Stimulated activated CD4-positive, alpha-beta T cell treated with anti-CD3 and anti-CD28 coated beads, Interleukin-4, amount 100 ng/mL, for 24 hours (primary cell): ENCODE data around the gene UXS1.

Experiments
- DNase-seq: peaks from one replicate; pipeline ENCODE4 v3.0.0-alpha.2; 2020

UXS1 gene

DNA sequence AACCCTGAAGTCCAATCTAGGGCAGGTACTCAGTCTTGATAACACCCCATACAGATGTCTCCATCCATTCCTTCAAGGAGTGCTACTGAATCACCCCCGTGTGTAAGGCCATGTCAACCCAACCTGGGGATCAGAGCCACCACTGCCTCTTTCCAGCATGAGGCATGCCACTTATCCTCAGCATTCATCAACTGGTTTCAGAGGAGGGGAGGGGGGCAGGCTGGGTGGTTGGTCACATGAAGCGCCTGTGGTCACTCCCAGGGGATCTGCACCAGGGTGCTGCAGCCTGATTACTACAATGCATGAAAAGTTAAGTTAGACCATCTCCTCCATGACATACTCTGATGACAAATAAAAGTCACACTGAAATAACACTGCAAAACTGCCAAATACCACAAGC lies 65.0 kb downstream of the UXS1 start:
- DNase-seq: no peak

DNA sequence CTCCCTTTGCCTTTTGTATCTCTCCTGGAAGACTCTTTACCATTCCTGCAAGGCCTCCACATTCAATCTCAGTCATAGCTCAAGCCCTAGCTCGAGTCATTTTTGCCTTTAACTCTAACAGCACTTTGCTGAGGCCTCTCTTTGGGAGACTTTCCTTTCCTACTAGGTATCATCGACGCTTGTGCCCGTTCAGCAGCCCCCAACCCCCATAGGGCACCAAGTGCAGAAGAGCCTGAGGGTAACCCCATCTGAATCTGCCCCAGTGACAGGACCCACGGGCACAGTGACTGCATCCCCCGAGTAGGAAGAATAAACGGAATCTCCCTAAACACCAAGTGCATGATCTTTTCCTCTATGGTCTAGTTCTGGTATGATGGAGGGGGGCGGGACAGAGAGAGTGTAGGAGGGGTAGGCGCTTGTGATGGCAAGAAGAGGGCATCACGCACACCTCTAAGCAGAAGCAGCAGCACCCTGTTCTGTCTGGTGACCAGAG lies 66.3 kb downstream of the UXS1 start:
- no peak for DNase-seq

DNA sequence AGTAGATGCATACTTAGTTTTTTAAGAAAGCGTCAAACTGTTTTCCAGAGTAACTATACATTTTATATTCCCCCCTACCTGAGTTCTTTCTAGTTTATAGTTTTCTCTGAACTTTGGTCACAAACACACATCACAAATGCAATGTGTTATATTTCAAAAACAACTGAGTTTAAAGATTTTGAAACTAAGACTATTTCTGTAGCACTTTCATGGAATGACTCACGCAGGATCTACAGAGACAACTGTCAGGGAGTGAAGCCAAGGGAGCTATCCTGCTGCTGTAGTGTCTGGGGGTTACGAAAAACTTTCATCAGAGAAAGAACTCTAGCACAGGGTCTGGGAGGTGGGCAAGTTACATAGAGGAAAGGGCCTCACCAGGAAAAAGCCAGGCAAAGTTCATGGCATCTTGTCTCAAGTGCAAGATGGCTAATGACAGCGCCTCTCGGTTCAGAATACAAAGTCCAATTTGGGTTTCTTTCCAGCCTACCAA lies 66.8 kb downstream of the UXS1 start:
- DNase-seq: no peak

DNA sequence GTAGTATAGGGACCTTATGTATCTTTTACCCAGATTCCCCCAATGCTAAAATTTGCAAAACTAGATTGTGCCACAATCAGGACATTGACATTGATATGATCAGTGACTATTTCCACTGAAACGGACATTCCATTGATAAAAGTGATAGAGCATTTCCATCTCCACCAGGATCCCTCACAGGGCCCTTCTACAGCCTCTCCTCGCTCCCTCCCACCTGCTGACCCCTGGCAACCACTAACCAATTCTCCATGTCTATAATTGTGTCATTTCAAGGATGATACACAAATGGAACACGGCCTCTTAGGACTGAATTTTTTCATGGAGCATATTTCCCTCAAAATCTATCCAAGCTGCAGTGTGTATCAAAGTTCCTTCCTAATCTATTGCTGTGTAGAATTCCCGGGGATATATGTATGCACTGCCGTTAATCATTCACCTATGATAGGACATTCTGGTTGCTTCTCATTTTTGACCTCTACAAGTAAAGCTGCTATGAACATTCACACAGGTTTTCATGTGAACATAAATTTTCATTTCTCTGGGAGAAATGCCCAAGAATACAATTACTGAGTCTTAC lies 67.3 kb downstream of the UXS1 start:
- DNase-seq: no peak

DNA sequence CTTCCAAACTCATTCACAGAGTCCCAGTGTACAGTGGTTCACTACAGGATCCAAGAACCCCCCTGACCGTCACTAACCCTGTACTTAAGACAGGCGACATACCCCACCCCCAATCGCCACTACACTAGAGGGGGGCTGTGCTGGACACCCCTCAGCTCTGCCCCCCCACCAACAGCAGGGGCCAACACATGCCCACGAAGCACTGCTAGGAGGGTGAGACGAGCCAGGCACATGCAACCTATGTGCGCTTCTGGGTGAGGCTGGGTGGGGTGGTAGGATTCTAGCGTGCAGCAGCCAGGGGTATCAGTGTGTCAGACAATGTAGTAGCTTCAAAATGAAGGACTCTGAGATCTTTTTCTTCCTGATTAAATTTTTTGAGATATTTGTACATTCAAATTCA lies 67.8 kb downstream of the UXS1 start:
- no peak for DNase-seq

DNA sequence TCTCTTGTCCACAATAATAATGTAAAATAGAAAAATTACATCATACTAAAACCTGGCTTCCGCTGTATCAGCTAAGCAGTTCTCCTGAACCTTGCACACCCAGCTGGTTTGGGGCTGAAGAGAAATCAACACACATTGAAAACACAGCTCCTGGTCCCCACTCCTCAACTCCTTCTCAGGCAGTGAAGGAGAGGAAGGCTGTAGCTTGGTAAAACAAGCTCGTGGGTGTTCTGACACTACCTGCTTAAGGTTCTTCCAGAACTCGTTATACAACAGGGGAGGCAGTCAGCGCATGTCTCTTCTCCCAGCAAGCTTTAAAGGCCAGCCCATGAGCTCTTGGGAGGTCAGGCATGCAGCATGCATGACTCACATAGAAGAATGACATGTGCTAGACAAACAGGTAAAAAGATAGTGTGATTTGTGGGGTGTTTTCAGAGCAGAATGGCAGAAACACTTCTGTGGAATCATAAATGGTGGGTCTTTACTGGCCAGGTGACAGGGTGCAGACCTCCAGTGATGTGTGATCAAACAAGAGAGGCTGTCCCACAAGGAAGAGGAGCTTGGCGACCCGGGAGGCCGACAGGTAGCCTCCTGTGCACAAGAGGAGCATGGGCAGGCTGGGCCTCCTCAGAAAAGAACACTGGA lies 69.1 kb downstream of the UXS1 start:
- DNase-seq: no peak

DNA sequence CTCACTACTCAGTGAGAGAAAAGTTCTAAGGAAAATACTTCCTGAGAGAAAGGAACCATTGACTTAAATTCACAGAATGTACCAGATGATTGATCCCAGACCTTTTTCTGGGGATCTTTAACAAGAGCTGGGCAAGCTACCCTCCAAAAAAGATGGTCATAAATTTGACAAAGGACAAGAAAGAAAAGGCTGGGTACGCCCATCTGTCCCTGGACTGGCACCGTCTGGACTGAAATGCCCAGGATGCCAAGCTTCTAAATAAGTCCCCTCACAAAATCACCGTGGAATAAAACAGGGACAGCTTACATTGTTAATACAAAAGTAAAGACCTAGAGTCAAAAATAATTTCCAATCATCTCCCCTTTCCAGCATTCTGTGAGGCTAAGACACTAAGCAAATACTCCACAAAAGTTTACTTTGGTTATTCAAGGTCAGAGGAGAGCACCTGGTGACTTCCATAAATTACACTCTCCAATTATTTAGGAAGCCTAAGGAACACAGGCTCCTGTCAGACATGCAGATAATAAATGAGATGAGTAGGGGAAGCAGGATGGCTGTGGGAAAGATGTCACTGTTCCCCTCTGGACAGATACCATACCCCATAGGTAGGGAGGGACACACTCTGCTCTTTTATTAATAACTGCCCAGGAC lies 69.9 kb downstream of the UXS1 start:
- DNase-seq: no peak

DNA sequence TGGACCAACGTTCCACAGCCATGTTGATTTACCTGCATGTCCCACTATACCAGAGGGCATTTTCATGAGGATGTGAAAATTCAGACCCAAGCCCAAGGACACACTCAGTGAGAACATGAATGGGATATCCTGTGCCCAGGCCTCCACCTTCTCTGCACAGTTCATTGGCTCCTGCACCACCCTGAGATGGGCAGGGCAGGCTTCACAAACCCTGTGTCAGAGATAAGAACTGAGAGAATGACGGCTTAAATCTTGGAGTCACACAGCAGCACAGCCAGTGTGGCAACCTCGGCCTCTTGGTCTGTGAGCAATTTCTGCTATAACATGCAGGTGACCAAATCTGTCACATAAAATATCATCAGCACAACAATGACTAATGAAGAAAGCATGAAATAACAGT lies 71.9 kb downstream of the UXS1 start:
- no peak for DNase-seq

DNA sequence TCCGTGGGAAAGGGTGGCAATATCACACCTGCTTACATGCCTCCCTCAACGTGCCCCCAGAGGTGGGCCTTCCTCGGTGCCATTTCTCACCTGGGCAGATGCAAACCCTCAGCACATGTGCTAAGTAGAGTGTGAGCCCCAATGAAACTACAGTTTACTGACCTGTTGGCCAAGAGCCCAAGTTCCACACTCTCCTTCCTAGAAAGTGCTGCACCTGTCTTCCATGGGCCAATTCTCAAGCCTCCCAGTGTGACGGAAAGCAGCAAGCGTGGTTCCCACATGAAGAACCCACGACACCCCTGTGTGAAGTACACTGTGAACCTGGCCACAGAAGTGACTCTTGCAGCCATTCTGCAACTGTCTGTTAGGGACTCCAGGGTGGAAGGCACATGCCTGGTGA lies 73.7 kb downstream of the UXS1 start:
- no peak for DNase-seq

DNA sequence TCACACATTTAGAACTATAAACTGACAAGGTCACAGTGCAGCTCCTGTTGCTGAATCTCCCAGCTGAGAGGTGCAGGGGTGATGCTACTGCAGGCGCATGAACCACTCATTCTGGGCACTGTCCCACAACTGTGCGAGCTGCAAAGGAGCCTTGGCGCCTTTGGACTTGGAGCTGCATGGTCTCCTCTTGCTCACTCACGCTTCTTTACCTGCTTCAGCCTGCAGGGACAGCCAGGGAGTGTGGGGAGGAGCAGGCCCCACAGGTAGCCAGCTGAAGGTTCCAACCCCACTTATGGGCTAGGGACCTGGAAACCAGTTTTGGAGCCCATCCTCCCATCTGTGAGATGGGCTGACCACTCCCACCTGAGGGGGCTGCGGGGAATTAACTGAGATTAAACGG lies 75.0 kb downstream of the UXS1 start:
- DNase-seq: no peak

DNA sequence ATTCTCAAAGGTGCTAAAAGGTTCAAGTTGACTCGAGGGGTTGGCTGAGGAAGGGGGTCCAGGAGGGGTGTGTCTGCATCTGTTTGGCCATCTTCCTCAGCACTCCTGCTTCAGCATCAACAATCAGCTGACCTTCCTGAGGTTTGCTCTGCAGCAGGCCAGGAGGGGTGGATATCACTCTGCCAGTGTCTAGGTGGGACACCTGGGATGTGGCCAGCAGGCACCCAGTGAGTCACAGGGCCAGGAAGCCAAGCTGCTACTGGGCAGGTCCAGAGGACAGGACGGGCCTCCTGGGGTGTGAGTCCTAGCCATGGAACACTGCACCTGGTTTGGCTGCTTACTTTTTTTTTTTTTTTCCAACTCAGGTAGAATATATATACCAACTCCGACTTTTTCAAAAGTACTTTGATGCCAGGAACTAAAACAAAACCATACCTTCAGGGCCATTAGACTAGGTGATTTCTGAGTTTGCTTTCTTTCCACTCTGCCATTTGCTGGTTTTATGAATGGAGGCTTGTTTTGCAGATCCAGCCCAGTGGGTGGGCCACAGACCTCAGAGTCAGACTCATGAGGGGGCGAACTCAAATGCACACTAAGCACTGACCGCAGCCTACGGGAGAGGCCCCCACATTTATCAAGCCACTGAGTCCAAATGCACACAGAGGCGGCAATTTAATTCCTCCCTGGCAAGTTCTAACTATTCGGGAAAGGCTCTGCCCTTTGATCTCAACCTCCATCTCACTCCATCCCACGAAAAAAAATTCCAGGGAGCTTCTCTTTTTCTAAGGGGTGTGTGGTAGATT lies 76.0 kb downstream of the UXS1 start:
- DNase-seq: no peak

DNA sequence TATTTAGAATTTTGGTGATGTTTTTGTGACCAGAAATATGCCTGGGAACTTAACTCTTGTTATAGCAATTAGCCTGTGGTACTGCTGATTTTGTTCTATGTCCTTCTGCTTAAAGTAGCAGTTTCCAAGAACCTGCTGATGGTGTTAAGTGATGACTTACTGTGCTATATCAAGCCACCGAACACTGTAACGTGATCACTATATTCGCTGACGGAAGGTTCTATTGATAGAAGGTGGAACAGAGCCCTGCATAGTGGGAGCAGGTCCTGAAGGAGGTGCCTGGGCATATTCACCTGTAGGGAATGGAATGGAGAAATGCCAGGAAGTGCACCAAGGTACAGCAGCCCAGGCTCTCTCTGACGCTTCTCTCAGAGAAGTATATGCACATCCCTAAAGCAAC lies 76.8 kb downstream of the UXS1 start:
- no peak for DNase-seq

DNA sequence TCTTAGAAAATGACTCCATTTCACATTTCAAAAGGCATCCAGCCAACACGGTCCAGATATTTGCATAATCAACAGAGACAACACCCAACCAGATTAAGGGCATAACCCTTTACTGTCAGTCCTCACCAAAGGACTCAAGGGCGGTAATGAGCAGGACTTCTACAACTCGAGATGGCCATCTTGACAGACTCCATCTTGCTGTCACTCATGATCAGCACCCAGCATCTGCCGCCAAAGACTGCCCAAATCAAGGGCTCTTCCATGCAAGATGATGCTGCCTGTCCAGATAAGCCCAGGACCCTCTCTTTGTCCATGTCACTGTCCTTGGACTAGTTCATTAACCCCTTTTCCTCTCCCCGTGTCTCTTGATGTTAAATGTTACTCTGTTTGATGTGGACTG lies 77.9 kb downstream of the UXS1 start:
- DNase-seq: no peak

DNA sequence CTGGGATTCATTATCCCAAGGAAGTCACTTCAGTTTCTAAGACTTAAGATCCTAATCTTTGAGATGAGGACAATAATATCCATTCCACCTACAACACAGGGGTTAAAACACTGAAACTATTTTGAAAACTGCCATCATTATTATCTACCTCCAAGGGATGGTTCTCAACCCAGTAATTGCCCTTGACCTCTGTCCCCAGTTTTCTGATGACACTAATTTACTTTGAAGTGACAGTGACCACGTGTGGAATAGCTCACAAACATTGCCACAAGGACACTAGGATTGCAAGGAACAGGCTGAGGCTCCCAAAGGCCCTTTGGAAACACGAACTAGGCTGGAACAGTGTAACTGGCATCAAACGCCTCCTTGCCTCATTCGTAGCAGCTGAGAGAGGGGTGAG lies 78.4 kb downstream of the UXS1 start:
- DNase-seq: no peak

DNA sequence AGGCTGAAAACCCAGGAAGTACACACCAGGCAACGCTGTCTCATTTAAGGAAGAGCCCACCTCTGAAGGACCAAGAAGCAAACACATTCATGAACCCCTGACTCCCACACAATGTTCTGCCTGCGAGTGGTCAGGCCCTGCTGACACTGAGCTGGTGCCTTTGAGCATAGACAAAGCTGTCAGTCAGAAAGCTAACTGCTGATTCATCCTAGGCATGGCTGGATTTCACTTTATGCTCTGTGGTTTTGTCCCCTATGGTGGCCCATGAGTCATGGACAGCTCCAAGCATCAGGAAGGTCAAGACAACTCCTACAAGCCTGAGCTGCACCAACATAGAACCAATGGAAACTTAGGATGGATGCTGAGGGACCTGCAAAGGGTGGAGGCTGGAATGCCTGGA lies 78.9 kb downstream of the UXS1 start:
- DNase-seq: no peak

DNA sequence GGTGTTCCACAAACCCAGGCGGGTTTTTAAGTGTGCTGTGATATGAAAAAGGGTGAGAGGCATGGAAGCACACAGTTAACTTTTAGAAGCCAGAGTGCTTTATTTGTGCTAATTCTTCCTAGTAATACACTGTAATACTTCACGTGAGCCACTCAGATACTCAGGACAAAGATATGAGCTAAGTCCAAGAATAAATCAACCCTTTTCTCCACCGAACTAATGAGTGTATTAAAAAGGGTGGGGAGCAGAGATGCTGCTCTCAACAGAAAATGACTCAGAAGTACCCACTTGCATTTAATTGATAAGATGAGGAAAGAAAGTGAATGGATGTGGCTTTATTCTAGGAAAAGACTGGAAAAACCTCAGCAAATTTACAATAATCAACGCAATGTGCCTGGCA lies 79.9 kb downstream of the UXS1 start:
- no peak for DNase-seq

DNA sequence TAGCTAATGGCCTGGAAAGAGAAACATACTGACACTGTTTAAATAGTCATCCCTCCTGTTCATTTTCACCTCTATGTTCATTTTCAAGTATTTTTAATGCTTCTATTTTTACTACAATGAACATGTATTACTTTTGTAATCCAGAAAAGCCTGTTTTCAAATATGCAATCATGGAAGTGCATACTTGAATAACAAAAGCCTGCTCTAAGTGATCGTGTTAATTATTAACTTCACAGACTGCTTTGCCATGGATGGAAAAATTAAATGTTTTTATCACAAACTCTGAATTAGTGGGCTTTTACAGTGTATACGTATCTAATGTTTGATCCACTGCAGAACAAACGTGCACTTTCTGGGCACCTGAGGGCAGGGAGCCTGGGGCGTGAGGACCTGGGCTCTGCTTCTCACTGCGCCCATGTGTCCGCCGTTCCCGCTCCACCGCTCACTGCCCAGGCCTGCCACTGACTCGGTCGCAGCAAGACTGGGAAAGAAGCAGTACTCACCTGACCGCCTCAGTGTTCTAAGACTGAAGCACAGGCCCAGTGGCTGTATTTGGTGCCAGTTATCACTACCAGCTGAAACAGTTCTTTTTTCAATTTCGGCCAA lies 80.6 kb downstream of the UXS1 start:
- DNase-seq: no peak

DNA sequence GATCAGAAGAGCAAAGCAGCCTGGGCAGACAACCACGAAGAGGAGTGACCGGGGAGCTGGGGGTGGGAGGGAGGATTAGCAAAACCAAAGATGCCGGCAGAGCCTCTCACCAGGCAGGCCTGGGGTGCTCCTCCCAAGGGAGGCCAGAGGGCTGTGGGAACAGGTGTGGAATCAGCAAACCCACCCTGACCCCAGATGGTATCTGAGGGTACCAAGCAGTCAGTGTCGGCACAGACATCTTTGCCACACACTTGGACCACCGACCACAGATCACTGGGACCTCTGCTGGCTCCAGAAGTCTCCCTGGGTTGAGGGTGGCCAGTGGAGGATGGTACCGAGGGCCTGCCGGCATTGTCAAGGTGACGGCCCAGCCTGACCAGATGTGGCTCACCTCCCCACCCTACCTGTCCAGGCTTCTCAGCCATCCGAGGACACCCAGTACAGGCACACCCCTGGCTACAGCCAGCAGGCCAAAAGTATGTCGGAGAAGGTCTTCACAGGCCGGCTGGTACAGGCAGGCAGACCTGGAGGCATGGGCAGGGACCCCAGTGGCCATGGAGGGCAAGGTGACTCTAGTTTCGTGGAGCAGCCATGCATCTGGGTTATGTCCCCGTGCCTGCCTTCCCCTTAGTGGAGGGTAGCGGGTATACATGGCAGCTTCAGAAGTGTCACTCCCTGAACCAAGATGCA lies 82.1 kb downstream of the UXS1 start:
- no peak for DNase-seq

DNA sequence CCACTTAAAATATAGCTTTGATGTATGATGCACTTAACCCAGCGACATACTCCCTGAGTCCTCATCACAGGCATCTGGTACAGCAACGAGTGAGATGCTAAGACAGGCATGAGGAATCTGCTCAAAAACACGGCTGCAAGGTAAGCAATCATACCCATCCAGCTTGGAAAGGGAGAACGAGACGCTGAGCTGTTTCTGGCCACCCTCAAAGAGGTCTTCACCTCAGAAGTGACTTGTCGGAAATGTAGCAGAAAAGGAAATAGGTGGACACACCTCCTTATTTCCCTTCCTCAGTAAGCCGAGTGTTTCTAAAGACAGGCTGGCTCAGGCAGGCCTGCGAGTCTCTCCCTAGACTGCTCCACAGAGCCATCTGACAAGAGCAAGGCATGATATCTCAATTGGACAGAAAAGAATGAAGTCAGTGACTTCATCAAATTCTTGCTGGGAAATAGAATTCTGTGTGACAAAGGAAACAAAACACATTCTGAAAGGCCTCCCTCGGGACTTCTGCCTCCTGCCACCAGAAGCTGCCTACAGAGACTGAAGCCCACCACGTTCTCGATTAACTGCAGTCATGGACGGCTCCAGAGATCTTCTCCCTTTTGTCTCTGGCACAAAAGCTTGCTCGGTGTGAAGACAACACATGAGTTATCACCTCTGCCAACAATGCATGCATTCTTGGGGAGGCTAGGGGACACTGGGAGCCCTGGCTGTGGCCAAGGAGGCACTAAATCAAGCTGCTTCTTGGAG lies 84.3 kb downstream of the UXS1 start:
- DNase-seq: no peak

DNA sequence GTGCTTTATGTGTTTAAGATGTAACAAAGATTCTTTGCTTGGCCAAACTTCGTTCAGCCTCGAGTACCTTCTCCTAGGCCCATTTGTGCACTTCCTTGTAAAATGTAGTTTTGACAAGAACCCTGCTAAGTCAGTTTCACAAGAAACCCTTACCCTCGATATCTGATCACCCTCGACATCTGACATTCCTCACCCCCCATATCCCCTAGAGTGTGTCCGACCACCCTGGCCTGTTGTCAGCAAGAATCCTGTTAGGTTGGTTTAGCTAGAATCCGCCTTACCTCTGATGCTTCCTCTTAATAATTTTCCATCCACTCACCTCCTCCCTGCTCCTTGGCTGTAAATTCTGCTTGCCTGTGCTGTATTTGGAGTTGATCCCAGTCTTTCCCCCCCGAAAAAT lies 85.3 kb downstream of the UXS1 start:
- no peak for DNase-seq

DNA sequence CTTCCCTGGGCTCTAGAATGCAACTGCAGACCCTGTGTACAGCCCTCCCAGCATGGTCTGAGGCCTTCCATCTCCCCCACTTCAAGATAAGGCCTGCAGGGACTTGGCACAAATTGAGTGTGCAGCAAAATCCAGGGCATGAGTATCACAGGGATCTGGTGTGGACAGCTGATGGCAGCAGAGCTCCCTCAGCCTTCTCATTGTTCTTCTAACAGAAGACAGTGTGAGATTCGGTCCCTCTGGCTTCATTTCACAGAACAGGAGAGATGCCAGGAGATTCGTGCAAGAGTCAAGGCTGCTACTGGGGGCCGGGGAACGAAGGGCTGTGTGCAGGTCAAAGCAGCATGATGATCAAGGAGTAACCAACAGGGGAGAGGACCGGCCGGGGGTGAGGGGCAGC lies 85.8 kb downstream of the UXS1 start:
- DNase-seq: no peak
